IMR-90 (cell line): ENCODE data around the gene RGS3. TPM values are rescaled to one million over a fixed set of nuclear protein-coding genes. Genes with fewer than 3 reads are reported as not detected.

ENCODE experiments used
- ATAC-seq: fragments of 200-7000 bp; cut with Tn5 transposase; 2 replicates; pipeline ENCODE4 v1.9.1; 2020; ENCODE audit warnings: low read depth, mild to moderate bottlenecking, moderate library complexity
- BruUV-seq: library from RNA; stranded (reverse); fragments of 400-500 nt; replicated peaks from 2 replicates; lab custom pipeline; 2021; lab: Mats Ljungman, UMichigan
- CTCF ChIA-PET: fragments of 300-600 bp; formaldehyde crosslinking; extraction: SDS; loops from one replicate; lab custom pipeline; 2021; ENCODE audit warnings: antibody characterized with exemption; lab: Yijun Ruan, JAX
- POLR2A ChIA-PET: fragments of 300-600 bp; sonication (Branson Sonifier 250); formaldehyde crosslinking; loops from one replicate; lab custom pipeline; 2022; ENCODE audit warnings: antibody characterized with exemption; ENCODE audit not compliant: unreplicated experiment; lab: Charles Lee
- DNase-seq: peaks from one replicate; pipeline ENCODE4 v3.0.0; 2013
- H2AFZ ChIP-seq: replicated peaks from 2 replicates; pipeline ENCODE3; 2013; ENCODE audit warnings: low read length, mild to moderate bottlenecking; ENCODE audit not compliant: poor library complexity
- H2AK5ac ChIP-seq: 2 replicates; pipeline ENCODE4 v1.6.1; 2013; ENCODE audit warnings: low read depth, low read length, inconsistent platforms
- H2AK9ac ChIP-seq: replicated peaks from 2 replicates; pipeline ENCODE3; 2013; ENCODE audit warnings: mild to moderate bottlenecking, low read depth, low read length, moderate library complexity; ENCODE audit not compliant: poor library complexity
- H2BK120ac ChIP-seq: 2 replicates; pipeline ENCODE4 v1.6.1; 2013; ENCODE audit warnings: low read depth, low read length, inconsistent platforms
- H2BK15ac ChIP-seq: 3 replicates; pipeline ENCODE4 v1.6.1; 2013; ENCODE audit warnings: low read depth, low read length, inconsistent platforms
- H2BK20ac ChIP-seq: 2 replicates; pipeline ENCODE4 v1.6.1; 2013; ENCODE audit warnings: low read depth, mild to moderate bottlenecking, inconsistent platforms, low read length, moderate library complexity
- H2BK5ac ChIP-seq: 2 replicates; pipeline ENCODE4 v1.6.1; 2013; ENCODE audit warnings: mild to moderate bottlenecking, low read depth, low read length, inconsistent platforms; ENCODE audit not compliant: poor library complexity, severe bottlenecking
- H3K14ac ChIP-seq: replicated peaks from 2 replicates; pipeline ENCODE4 v1.6.1; 2013; ENCODE audit warnings: low read depth, low read length, inconsistent platforms
- H3K18ac ChIP-seq: 2 replicates; pipeline ENCODE4 v1.6.1; 2013; ENCODE audit warnings: low read depth, low read length, control low read depth
- H3K23ac ChIP-seq: 2 replicates; pipeline ENCODE4 v1.6.1; 2013; ENCODE audit warnings: low read depth, low read length, inconsistent platforms
- H3K27ac ChIP-seq: 2 replicates; pipeline ENCODE4 v1.5.1; 2013; ENCODE audit warnings: mild to moderate bottlenecking, control low read depth, low read length; ENCODE audit not compliant: insufficient read depth
- H3K27me3 ChIP-seq: 2 replicates; pipeline ENCODE4 v1.6.1; 2013; ENCODE audit warnings: low read length; ENCODE audit not compliant: control insufficient read depth, insufficient read depth
- H3K36me3 ChIP-seq: 2 replicates; pipeline ENCODE4 v1.6.1; 2013; ENCODE audit warnings: low read length, mixed read lengths; ENCODE audit not compliant: control insufficient read depth, insufficient read depth
- H3K4ac ChIP-seq: 2 replicates; pipeline ENCODE4 v1.6.1; 2013; ENCODE audit warnings: low read depth, low read length, inconsistent platforms
- H3K4me1 ChIP-seq: 2 replicates; pipeline ENCODE4 v1.6.1; 2013; ENCODE audit warnings: low read length, mixed read lengths; ENCODE audit not compliant: control insufficient read depth, insufficient read depth
- H3K4me2 ChIP-seq: 2 replicates; pipeline ENCODE4 v1.6.1; 2013; ENCODE audit warnings: low read depth, mild to moderate bottlenecking, control low read depth, low read length, moderate library complexity
- H3K4me3 ChIP-seq: 2 replicates; pipeline ENCODE4 v1.5.1; 2013; ENCODE audit warnings: low read depth, mild to moderate bottlenecking, control low read depth, low read length, moderate library complexity; ENCODE audit not compliant: insufficient read depth
- H3K56ac ChIP-seq: 2 replicates; pipeline ENCODE4 v1.6.1; 2013; ENCODE audit warnings: low read length, inconsistent platforms; ENCODE audit not compliant: insufficient read depth; ENCODE audit errors: extremely low read depth
- H3K79me1 ChIP-seq, 2 experiments: 2 replicates each; pipeline ENCODE4 v1.6.1; 2013; ENCODE audit warnings: low read length in 2 of 2, inconsistent platforms in 1 of 2, low read depth in 1 of 2
- H3K9ac ChIP-seq: 2 replicates; pipeline ENCODE4 v1.6.1; 2013; ENCODE audit warnings: low read depth, low read length, control low read depth
- H3K9me1 ChIP-seq: 2 replicates; pipeline ENCODE4 v1.6.1; 2013; ENCODE audit warnings: low read length, inconsistent platforms; ENCODE audit not compliant: insufficient read depth
- H3K9me3 ChIP-seq: 2 replicates; pipeline ENCODE4 v1.6.1; 2013; ENCODE audit warnings: low read length; ENCODE audit not compliant: control insufficient read depth, insufficient read depth
- H4K20me1 ChIP-seq: 2 replicates; pipeline ENCODE4 v1.6.1; 2013; ENCODE audit warnings: low read length, inconsistent platforms; ENCODE audit not compliant: insufficient read depth
- H4K5ac ChIP-seq: 2 replicates; pipeline ENCODE4 v1.6.1; 2013; ENCODE audit warnings: mild to moderate bottlenecking, low read depth, low read length, control low read depth
- H4K8ac ChIP-seq, 2 experiments: 2 replicates each; pipeline ENCODE4 v1.6.1; 2013; ENCODE audit warnings: low read depth in 2 of 2, low read length in 2 of 2, control low read depth in 1 of 2, inconsistent platforms in 1 of 2
- H4K91ac ChIP-seq: 2 replicates; pipeline ENCODE4 v1.6.1; 2013; ENCODE audit warnings: low read depth, low read length, inconsistent platforms; ENCODE audit not compliant: insufficient read depth
- BHLHE40 ChIP-seq: fragments of 150-350 bp; IDR thresholded peaks from 2 replicates; pipeline ENCODE4 v1.6.1; 2016; ENCODE audit warnings: mild to moderate bottlenecking, low read depth, low read length
- MAFK ChIP-seq: IDR thresholded peaks from 2 replicates; pipeline ENCODE4 v1.6.1; 2012; ENCODE audit warnings: low read depth, low read length, improper control_type of control experiment
- RAD21 ChIP-seq: IDR thresholded peaks from 2 replicates; pipeline ENCODE4 v1.6.1; 2012; ENCODE audit warnings: low read length, improper control_type of control experiment
- RCOR1 ChIP-seq: IDR thresholded peaks from 2 replicates; pipeline ENCODE4 v1.6.1; 2012; ENCODE audit warnings: mild to moderate bottlenecking, low read length, improper control_type of control experiment; ENCODE audit not compliant: insufficient replicate concordance
- WGBS, 2 experiments: methylation state at CpG; one replicate each; pipeline versions ENCODE4 v1.1.5 to v1.1.7; 2013; ENCODE audit warnings: missing lambda C conversion rate in 2 of 2; ENCODE audit not compliant: insufficient read length in 1 of 2; ENCODE audit errors: extremely low coverage in 2 of 2; 5-methylcytosine and 5-hydroxymethylcytosine counted together
- dilution Hi-C: fragments of 300-500 bp; cut with HindIII; formaldehyde crosslinking; loops from one replicate; pipeline ENCODE4 v1.14.3; 2018; ENCODE audit warnings: low sequenced_read_pairs; ENCODE audit not compliant: unreplicated experiment
- in situ Hi-C: fragments of 300-500 bp; cut with MboI; formaldehyde crosslinking; loops from 3 replicates; pipeline ENCODE4 v1.14.3; 2019; ENCODE audit warnings: low sequenced_read_pairs, inconsistent platforms, mixed read lengths
- intact Hi-C: fragments of 100-400 bp; cut with micrococcal nuclease; formaldehyde crosslinking; loops from 2 replicates; pipeline ENCODE4 v1.10.0; 2022
- polyA plus RNA-seq, 3 experiments: library from polyadenylated mRNA; depleted of rRNA; stranded (reverse); fragments of >200 nt; gene quantifications; 2 replicates each; pipeline ENCODE4 v1.2.3, GENCODE V29; 2012; ENCODE audit warnings: low replicate concordance in 1 of 3
- total RNA-seq: library from RNA; depleted of rRNA; stranded (reverse); fragments of >200 nt; gene quantifications from 2 replicates; pipeline ENCODE4 v1.2.3, GENCODE V29; 2012

RGS3 gene
- total and polyA plus RNA-seq, 2 of the 4 experiments (the other 2 are of a cell fraction) = 51.8 to 65.6 TPM

- H4K5ac ChIP-seq = no peak overlapping the region
- ChIA-PET CTCF (no interaction called here), POLR2A (no interaction called here)
- H4K20me1 ChIP-seq = no peaks in the 10 kb centered on the region
- no peak overlapping the region for H3K4me2 ChIP-seq
- no peak overlapping the region for H3K4me3 ChIP-seq
- TF ChIP-seq BHLHE40 (no peak), MAFK (no peak), RCOR1 (no peak), RAD21 (no peak)
- no peak overlapping the region for H4K91ac ChIP-seq
- H2BK15ac ChIP-seq = no peak overlapping the region
- 75% methylated on average over 2 of the region's 9 CpGs; no CpG with 5 or more reads in 1 of the 2 experiments for WGBS, 2 experiments
- no peak overlapping the region for H3K4ac ChIP-seq
- no peak overlapping the region for H4K8ac ChIP-seq
- peaks cover 11% of the 10 kb centered on the region; the same call in 1 of the 2 replicates for H3K9me1 ChIP-seq
- H3K79me1 ChIP-seq = no peaks in the 10 kb centered on the region
- in situ Hi-C loops (no loop called here), dilution Hi-C loops (no loop called here), intact Hi-C loops (no loop called here)
- no peaks in the 10 kb centered on the region for H3K36me3 ChIP-seq
- H2BK120ac ChIP-seq = no peak overlapping the region
- no peak overlapping the region for H3K14ac ChIP-seq
- H2AK9ac ChIP-seq = no peak overlapping the region
- H2AK5ac ChIP-seq = no peak overlapping the region
- ATAC-seq (no peak), DNase-seq (no peak)
- no peak overlapping the region for H2BK20ac ChIP-seq
- no peak overlapping the region for H3K27ac ChIP-seq
- no TSS peak for BruUV-seq
- no peak overlapping the region for H2AFZ ChIP-seq
- H3K56ac ChIP-seq = no peak overlapping the region
- H2BK5ac ChIP-seq = no peak overlapping the region
- H3K18ac ChIP-seq = no peak overlapping the region
- H3K27me3 ChIP-seq = no peaks in the 10 kb centered on the region
- no peaks in the 10 kb centered on the region for H3K9me3 ChIP-seq
- no peak overlapping the region for H3K9ac ChIP-seq
- no peak overlapping the region for H3K23ac ChIP-seq
- peaks cover 7% of the 10 kb centered on the region; the same call in 1 of the 2 replicates for H3K4me1 ChIP-seq
Measured at GRCh38 chr9:113608082-113608685, 144.7 kb downstream of the RGS3 start.
